NCI-H2171 treated with DMSO at 0.1 percent for 48 hours (cell line): ENCODE measurements around the gene OR51B2.
"Not testable (repeated sequence)": the region's sequence is repeated elsewhere in the genome, so short reads cannot be mapped to it uniquely, and the experiment has no call there.

ENCODE experiments used
- DNase-seq: peaks from one replicate; lab custom pipeline; 2025; lab: John Stamatoyannopoulos, UW

Gene OR51B2, protein sequence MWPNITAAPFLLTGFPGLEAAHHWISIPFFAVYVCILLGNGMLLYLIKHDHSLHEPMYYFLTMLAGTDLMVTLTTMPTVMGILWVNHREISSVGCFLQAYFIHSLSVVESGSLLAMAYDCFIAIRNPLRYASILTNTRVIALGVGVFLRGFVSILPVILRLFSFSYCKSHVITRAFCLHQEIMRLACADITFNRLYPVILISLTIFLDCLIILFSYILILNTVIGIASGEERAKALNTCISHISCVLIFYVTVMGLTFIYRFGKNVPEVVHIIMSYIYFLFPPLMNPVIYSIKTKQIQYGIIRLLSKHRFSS

GRCh38 chr11:5324197-5324596 is at the start of gene OR51B2:
Gene OR51B2 (minus strand): TSS chr11:5324297. CDS start chr11:5324297, 0 bp downstream.
- DNase-seq, result no peak

DNA sequence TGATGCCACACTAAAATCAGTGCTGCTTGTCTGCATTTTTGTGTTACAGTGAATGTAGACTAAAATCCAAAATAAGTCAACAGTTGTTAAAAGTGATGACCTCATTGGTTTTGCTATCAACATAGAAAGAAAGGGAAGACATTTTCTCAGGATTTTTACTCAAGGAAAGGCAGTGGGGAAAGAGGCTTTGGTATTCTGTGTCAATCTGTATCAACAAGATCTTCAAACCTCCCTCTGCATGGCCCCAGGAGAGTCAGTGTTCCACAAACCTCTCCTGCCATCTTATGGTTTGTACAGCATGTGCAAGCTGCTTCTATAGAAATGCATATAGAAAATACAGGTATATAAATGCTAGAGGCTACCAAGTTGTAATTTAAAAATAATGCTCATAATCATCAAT is 45.7 kb upstream of the OR51B2 start:
- DNase-seq, result no peak

DNA sequence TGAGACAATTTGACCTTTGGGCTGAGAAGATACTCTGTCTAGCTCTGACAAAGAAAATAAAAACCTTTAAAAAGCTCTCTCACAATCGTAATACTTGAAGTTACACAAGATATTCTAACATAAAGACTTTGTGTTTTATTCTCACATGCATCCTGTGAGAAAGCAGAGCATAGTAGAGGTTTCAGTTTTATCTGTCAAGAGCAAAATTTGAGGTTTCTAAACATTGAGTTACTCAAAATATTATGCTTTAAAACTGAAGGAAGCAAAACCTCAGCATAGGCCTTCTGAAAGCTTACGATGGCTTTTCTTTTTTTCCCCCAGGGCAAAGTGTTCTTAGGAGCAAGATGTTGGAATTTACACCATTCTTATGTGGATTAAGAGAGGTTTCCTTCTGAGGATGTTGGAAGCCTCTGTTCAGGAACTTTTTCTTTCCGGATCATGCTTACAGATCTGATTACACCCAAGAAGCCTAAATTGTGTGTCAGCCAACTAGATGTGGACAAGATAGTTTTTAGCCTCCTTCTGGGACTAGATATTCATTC is 44.5 kb upstream of the OR51B2 start:
- DNase-seq, result no peak

GRCh38 chr11:5367448-5368074 is 43.5 kb upstream of the OR51B2 start:
- no peak for DNase-seq

- no peak for DNase-seq
These were observed 42.8 kb upstream of the OR51B2 start for GRCh38 chr11:5366856-5367255.

- not testable (repeated sequence) for DNase-seq
These were observed 42.3 kb upstream of the OR51B2 start for GRCh38 chr11:5366365-5366764.

DNA sequence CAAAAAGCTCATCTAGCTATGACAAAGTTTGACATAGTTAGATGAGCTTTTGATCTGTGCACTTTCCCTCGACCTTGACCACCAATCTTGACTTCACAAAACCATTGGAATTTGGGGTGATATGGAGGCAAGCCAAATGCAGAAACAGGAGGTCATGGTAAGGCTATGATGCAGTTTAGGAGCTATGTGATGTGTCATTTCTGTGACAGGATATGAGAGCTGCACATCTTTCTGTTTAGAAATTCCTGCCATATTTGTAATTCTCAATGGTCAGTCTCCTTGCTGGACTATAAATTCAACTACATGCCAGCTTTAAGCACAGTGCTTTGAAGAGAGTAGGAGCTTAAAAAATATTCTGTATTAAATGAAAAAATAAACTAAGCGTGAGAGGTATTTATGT is 40.1 kb upstream of the OR51B2 start:
- DNase-seq, result no peak

DNA sequence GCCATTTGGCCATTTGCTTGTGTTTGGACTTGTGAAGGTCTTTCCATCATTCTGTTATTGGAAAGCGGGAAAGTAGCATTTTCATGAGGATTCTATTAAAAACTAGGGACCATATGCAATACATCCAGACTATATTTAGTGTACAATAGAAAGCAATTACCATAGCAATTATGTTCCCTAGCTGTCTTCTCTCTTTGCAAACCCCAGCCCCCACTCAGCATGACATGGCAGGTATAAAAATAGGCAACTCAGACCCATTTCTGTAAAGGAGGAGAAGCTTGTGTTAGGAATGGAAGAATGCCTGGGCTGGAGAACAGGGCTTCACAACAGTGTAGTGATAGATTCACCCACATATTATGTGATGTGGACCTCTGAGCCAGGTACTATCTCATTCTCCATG is 39.6 kb upstream of the OR51B2 start:
- DNase-seq, result no peak

DNA sequence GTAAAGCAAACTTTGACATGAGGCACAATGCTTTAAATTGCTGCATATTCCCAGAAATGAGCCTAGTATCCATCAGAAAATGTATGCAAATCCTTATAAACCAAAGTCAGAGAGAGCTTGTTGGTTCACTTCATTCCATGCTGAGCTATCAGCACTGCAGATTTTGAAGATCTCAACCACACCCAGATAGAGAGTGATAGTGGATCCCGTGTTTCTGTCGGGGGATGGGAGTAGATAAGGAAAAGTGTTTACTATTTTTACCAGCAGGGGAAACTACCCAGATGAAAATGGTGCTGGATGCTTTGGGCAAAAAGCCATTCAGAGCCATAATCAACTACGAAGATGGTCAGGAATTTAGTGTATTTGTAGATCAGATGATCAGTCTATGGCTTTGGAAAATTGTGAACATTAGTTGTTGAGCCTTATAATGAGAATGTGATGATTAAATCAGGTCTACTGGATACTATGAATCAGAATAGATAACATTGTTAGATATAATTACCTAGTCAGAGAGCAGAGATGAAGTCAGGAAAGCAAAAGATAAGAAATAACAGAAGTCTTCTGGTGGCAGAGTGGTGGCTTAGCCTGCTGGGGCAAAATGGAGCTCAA is 38.0 kb upstream of the OR51B2 start:
- DNase-seq, result no peak

DNA sequence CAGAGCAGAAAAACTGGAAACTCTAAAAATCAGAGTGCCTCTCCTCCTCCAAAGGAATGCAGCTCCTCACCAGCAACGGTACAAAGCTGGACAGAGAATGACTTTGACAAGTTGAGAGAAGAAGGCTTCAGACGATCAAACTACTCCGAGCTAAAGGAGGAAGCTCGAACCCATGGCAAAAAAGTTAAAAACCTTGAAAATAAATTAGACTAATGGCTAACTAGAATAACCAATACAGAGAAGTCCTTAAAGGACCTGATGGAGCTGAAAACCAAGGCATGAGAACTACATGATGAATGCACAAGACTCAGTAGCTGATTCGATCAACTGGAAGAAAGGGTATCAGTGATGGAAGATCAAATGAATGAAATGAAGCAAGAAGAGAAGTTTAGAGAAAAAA is 31.9 kb upstream of the OR51B2 start:
- not testable (repeated sequence) for DNase-seq

DNA sequence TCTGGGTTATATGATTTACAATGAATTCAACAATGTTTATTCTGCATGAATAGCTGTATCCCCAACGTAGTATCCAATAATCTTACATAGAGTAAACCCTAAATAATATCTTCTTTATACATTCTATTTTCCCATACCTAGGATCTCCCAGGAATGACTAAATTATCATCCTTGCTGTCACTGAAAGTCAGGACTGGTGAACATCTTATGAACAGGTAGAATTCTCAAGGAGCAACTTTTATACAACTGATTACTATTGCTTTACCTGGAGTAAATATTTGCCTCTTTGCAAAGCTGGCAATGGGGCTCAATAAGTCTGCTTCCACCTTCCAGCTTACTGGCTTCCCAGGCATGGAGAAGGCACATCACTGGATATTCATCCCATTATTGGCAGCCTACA is 27.1 kb upstream of the OR51B2 start, which contains the start of gene OR51B6:
TSS of gene OR51B6 (plus strand) at position 301 of the 400 bp plus-strand sequence. CDS start at position 301, 0 bp downstream.
- DNase-seq, result no peak

GRCh38 chr11:5349550-5349949 is 25.5 kb upstream of the OR51B2 start:
- DNase-seq, result no peak

DNA sequence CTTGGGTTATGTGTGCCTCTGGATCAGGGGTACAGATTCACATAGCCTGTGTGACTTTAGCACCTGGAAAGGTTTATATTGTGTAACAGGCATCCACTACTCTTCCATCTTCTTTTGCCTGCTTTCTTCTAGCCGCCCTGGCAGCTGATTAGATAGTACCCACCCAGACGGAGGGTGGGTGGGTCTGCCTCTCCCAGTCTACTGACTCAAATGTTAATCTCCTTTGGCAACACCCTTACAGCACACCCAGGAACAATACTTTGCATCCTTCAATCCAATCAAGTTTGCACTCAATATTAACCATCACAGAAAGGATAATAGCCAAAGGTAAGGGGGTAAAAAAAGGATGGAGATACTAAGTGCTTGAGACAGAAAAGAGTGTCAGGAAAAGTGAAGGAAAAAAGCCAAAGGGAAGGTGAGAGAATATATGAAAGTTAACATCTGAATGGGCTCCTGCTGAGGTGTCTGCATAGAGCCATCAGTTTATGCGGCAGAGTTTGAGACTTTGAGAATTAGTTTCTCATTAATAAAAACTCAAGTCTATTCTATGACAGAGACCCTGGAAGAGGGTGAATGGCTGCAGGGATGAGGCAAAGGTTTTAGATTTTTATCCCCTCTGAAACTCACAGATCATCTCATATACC is 24.6 kb upstream of the OR51B2 start:
- DNase-seq, result no peak

- DNase-seq, result no peak
These were observed 21.7 kb upstream of the OR51B2 start for GRCh38 chr11:5345831-5346230.

- DNase-seq, result no peak
These were observed 19.6 kb upstream of the OR51B2 start, which contains the start of gene OR51B5 for GRCh38 chr11:5343474-5344335. Gene OR51B5 (minus strand): TSS chr11:5343524. CDS start chr11:5343524, 0 bp downstream.

DNA sequence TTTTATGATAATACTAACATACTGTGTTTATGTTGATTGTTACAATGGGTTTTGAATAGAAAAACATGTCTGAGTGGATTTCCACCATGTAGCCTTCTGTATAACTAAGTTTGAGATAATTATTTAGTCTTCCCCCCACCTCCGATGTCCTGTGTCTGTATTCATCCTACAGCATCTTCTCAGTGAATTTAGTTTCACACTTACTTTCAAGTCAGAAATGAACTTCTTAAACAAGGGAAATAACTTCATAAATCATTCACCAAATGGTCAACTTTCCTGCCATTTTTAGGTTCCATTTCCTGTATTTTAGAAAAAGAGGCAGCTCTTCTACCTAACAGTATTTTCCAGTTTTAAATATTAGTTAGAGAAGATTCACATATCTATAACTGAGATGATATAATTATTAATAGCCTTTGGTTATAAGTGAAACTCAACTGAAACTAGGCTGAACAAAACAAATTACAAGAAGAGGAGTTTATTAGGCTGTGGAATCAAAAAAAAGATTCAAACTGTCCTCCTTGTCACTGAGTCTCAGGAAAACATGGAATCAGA is 15.8 kb upstream of the OR51B2 start:
- DNase-seq, result no peak

GRCh38 chr11:5337253-5337652 is 13.2 kb upstream of the OR51B2 start:
- DNase-seq, result not testable (repeated sequence)

DNA sequence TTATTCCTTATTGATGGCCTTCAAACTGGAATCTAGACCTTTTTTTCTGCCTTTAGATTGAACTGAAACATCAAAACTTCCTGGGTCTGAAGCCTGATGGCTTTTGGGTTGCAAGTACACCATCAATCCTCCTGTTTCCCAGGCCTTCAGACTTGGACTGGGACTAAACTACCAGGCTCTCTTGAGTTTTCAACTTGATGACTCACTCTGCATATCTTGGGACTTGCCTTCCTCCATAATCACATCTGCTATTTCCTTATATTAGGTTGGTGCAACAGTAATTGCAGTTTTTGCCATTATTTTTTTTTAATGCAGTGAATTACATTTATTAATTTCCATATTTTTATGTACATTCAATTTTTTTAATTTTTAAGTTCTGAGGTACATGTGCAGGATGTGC is 12.2 kb upstream of the OR51B2 start:
- DNase-seq, result no peak

DNA sequence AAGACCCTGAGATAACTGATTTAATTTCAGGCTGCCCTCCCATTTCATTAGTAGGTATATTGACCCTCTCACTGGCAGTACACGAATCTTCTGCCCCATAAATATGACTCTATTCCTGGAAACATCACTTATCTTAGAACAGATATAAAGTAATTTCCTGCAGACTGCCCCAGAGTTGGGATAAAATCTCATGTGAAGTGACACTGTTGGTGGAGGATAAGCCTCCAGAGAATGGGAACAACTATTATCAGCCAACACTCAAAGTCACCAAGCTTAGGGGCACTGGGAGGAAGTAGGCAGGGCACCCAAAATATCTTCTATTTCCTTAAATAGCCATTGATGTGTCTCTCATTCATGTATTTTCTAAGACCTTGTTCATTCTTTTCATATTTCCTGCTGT is 11.1 kb upstream of the OR51B2 start:
- no peak for DNase-seq

DNA sequence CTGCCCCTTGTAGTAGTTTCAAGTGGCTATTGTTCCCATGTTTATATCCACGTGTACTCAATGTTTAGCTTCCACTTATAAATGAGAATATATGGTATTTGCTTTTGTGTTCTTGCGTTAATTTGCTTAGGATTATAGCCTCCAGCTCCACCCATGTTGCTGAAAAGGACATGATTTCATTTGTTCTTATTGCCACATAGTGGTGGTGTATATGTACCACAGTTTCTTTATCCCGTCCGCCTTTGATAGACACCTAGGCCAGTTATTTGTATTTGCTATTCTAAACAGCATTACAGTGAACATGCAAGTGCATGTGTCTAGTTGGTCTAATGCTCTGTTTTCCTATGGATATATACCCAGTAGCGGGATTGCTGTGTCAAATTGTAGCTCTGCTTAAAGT is 6.8 kb downstream of the OR51B2 start:
- DNase-seq, result no peak
